ENCODE data around the gene HIPK2.

GRCh38 chr7:139572704-139573385, 205.0 kb downstream of the HIPK2 start:
- TF ChIP-seq CTCF (conservative IDR thresholded peaks at IDR 0.05) (no peak), ZFX (IDR thresholded peaks at IDR 0.05) (no peak)
